Measurements from ENCODE around the gene PRKCA. TPM values are rescaled to one million over a fixed set of nuclear protein-coding genes. Genes with fewer than 3 reads are reported as not detected.

The PRKCA gene
- total and polyA plus RNA-seq, 4 experiments from 2014 or later: 1.1 to 107 (median 56.1) TPM

GRCh38 chr17:66679631-66680517 is 377.5 kb downstream of the PRKCA start:
- Histone ChIP-seq H3K36me3 (ENCODE audit: insufficient read depth, low read length) (no peaks in the 10 kb centered on the region), H3K4me1 (ENCODE audit: insufficient read depth, low read length) (peaks cover under 1% of the 10 kb centered on the region), H3K27me3 (ENCODE audit: insufficient read depth, low read length) (no peaks in the 10 kb centered on the region), H3K4me3 (ENCODE audit: low read length in 2 of 2) (no peak overlapping the region), H3K9me3 (ENCODE audit: control insufficient read depth in 1 of 2, low read length in 2 of 2) (no peaks in the 10 kb centered on the region), H3K27ac (ENCODE audit: low read depth, low read length) (no peak overlapping the region)
- Mint-ChIP-seq H3K27me3 (no peaks in the 10 kb centered on the region), H3K27ac (peak overlapping the region in 2 of 7 donors; percentile 5 to 50), H3K4me1 (peaks cover 11 to 38% (median 21%) of the 10 kb centered on the region in 4 donors), H3K36me3 (peaks cover 21 to 36% of the 10 kb centered on the region in 2 donors), H3K4me3 (no peak overlapping the region), H3K9me3 (peaks cover 0 to 7% (median under 1%) of the 10 kb centered on the region in 8 donors)
- POLR2A ChIA-PET (ENCODE audit: partially characterized antibody): no interaction called here
- CTCF ChIA-PET (ENCODE audit: partially characterized antibody): no interaction called here
- intact Hi-C loops (cut with micrococcal nuclease): loop anchor here (10.0 kb wide), 1 partner anchor 255 kb away; no protein-coding TSS in a partner anchor
- DNase-seq: no peak

- Histone ChIP-seq H3K27ac (ENCODE audit: low read depth, low read length) (no peak overlapping the region), H3K9me3 (ENCODE audit: control insufficient read depth in 1 of 2, low read length in 2 of 2) (no peaks in the 10 kb centered on the region), H3K4me3 (ENCODE audit: low read length in 2 of 2) (no peak overlapping the region), H3K36me3 (ENCODE audit: insufficient read depth, low read length) (peaks cover 4% of the 10 kb centered on the region), H3K27me3 (ENCODE audit: insufficient read depth, low read length) (no peaks in the 10 kb centered on the region), H3K4me1 (ENCODE audit: insufficient read depth, low read length) (no peaks in the 10 kb centered on the region)
- DNase-seq: no peak
- no peak overlapping the region for H3K4me3 Mint-ChIP-seq
- POLR2A ChIA-PET (ENCODE audit: partially characterized antibody): interaction anchor here (1.7 kb wide), 1 partner anchor 8 kb away, joined by 3 read pairs; no protein-coding TSS in a partner anchor
- peak overlapping the region in 1 of 7 donors; percentile 48 for H3K27ac Mint-ChIP-seq
- peaks cover 22 to 38% of the 10 kb centered on the region in 2 donors for H3K36me3 Mint-ChIP-seq
- H3K27me3 Mint-ChIP-seq: no peaks in the 10 kb centered on the region
- H3K4me1 Mint-ChIP-seq: peaks cover 13 to 25% (median 18%) of the 10 kb centered on the region in 4 donors
- CTCF ChIA-PET (ENCODE audit: partially characterized antibody): no interaction called here
- H3K9me3 Mint-ChIP-seq: peaks cover 0 to 7% (median under 1%) of the 10 kb centered on the region in 8 donors
- intact Hi-C loops (cut with micrococcal nuclease): no loop called here
These were observed 379.9 kb downstream of the PRKCA start for GRCh38 chr17:66682283-66682682.

- POLR2A ChIA-PET (ENCODE audit: partially characterized antibody): no interaction called here
- Histone ChIP-seq H3K36me3 (ENCODE audit: insufficient read depth, low read length) (peaks cover 23% of the 10 kb centered on the region), H3K27ac (ENCODE audit: low read depth, low read length) (no peak overlapping the region), H3K4me1 (ENCODE audit: insufficient read depth, low read length) (no peaks in the 10 kb centered on the region), H3K9me3 (ENCODE audit: control insufficient read depth in 1 of 2, low read length in 2 of 2) (no peaks in the 10 kb centered on the region), H3K4me3 (ENCODE audit: low read length in 2 of 2) (no peak overlapping the region), H3K27me3 (ENCODE audit: insufficient read depth, low read length) (no peaks in the 10 kb centered on the region)
- H3K36me3 Mint-ChIP-seq: peaks cover 26 to 44% of the 10 kb centered on the region in 2 donors
- H3K27me3 Mint-ChIP-seq: no peaks in the 10 kb centered on the region
- intact Hi-C loops (cut with micrococcal nuclease): no loop called here
- no peak for DNase-seq
- CTCF ChIA-PET (ENCODE audit: partially characterized antibody): no interaction called here
- H3K9me3 Mint-ChIP-seq: peaks cover 0 to 3% (median 0%) of the 10 kb centered on the region in 8 donors
- H3K4me3 Mint-ChIP-seq: no peak overlapping the region
- peak overlapping the region in 1 of 7 donors; percentile 22 for H3K27ac Mint-ChIP-seq
- peaks cover 7 to 9% (median 8%) of the 10 kb centered on the region in 4 donors for H3K4me1 Mint-ChIP-seq
These were observed 381.8 kb downstream of the PRKCA start for GRCh38 chr17:66684261-66684660.

GRCh38 chr17:66684731-66685130 is 382.3 kb downstream of the PRKCA start:
- Histone ChIP-seq H3K9me3 (ENCODE audit: control insufficient read depth in 1 of 2, low read length in 2 of 2) (no peaks in the 10 kb centered on the region), H3K4me1 (ENCODE audit: insufficient read depth, low read length) (no peaks in the 10 kb centered on the region), H3K36me3 (ENCODE audit: insufficient read depth, low read length) (peaks cover 24% of the 10 kb centered on the region), H3K27ac (ENCODE audit: low read depth, low read length) (no peak overlapping the region), H3K27me3 (ENCODE audit: insufficient read depth, low read length) (no peaks in the 10 kb centered on the region), H3K4me3 (ENCODE audit: low read length in 2 of 2) (no peak overlapping the region)
- peak overlapping the region in 1 of 7 donors; percentile 29 for H3K27ac Mint-ChIP-seq
- peaks cover 4 to 7% (median 6%) of the 10 kb centered on the region in 4 donors for H3K4me1 Mint-ChIP-seq
- peaks cover 31 to 45% of the 10 kb centered on the region in 2 donors for H3K36me3 Mint-ChIP-seq
- ChIA-PET CTCF (ENCODE audit: partially characterized antibody) (no interaction called here), POLR2A (ENCODE audit: partially characterized antibody) (no interaction called here)
- no peaks in the 10 kb centered on the region for H3K27me3 Mint-ChIP-seq
- peaks cover 0 to 3% (median 0%) of the 10 kb centered on the region in 8 donors for H3K9me3 Mint-ChIP-seq
- no peak overlapping the region for H3K4me3 Mint-ChIP-seq
- no peak for DNase-seq
- intact Hi-C loops (cut with micrococcal nuclease): no loop called here

- intact Hi-C loops (cut with micrococcal nuclease): no loop called here
- no peak for DNase-seq
- ChIA-PET POLR2A (ENCODE audit: partially characterized antibody) (no interaction called here), CTCF (ENCODE audit: partially characterized antibody) (no interaction called here)
- Mint-ChIP-seq H3K9me3 (peaks cover 0 to 3% (median 0%) of the 10 kb centered on the region in 8 donors), H3K4me3 (no peak overlapping the region), H3K27me3 (no peaks in the 10 kb centered on the region), H3K4me1 (peaks cover 8 to 9% (median 9%) of the 10 kb centered on the region in 4 donors), H3K36me3 (peaks cover 45 to 53% of the 10 kb centered on the region in 2 donors), H3K27ac (no peak overlapping the region)
- Histone ChIP-seq H3K4me3 (ENCODE audit: low read length in 2 of 2) (no peak overlapping the region), H3K27me3 (ENCODE audit: insufficient read depth, low read length) (no peaks in the 10 kb centered on the region), H3K27ac (ENCODE audit: low read depth, low read length) (no peak overlapping the region), H3K4me1 (ENCODE audit: insufficient read depth, low read length) (no peaks in the 10 kb centered on the region), H3K9me3 (ENCODE audit: control insufficient read depth in 1 of 2, low read length in 2 of 2) (no peaks in the 10 kb centered on the region), H3K36me3 (ENCODE audit: insufficient read depth, low read length) (peaks cover 27% of the 10 kb centered on the region)
These were observed 384.2 kb downstream of the PRKCA start for GRCh38 chr17:66686601-66687000.

- Mint-ChIP-seq H3K27me3 (no peaks in the 10 kb centered on the region), H3K9me3 (no peaks in the 10 kb centered on the region), H3K27ac (peak overlapping the region in 1 of 7 donors; percentile 78), H3K36me3 (peaks cover 53 to 61% of the 10 kb centered on the region in 2 donors), H3K4me1 (peaks cover 9 to 14% (median 12%) of the 10 kb centered on the region in 4 donors), H3K4me3 (no peak overlapping the region)
- Histone ChIP-seq H3K36me3 (ENCODE audit: insufficient read depth, low read length) (peaks cover 35% of the 10 kb centered on the region), H3K4me3 (ENCODE audit: low read length in 2 of 2) (no peak overlapping the region), H3K9me3 (ENCODE audit: control insufficient read depth in 1 of 2, low read length in 2 of 2) (no peaks in the 10 kb centered on the region), H3K27me3 (ENCODE audit: insufficient read depth, low read length) (no peaks in the 10 kb centered on the region), H3K27ac (ENCODE audit: low read depth, low read length) (no peak overlapping the region), H3K4me1 (ENCODE audit: insufficient read depth, low read length) (no peaks in the 10 kb centered on the region)
- no peak for DNase-seq
- intact Hi-C loops (cut with micrococcal nuclease): no loop called here
- POLR2A ChIA-PET (ENCODE audit: partially characterized antibody): no interaction called here
- CTCF ChIA-PET (ENCODE audit: partially characterized antibody): no interaction called here
These were observed 385.3 kb downstream of the PRKCA start for GRCh38 chr17:66687570-66688284.

GRCh38 chr17:66689221-66689620 is 386.8 kb downstream of the PRKCA start:
- intact Hi-C loops (cut with micrococcal nuclease): no loop called here
- DNase-seq: no peak
- Histone ChIP-seq H3K27ac (ENCODE audit: low read depth, low read length) (no peak overlapping the region), H3K4me1 (ENCODE audit: insufficient read depth, low read length) (no peaks in the 10 kb centered on the region), H3K27me3 (ENCODE audit: insufficient read depth, low read length) (no peaks in the 10 kb centered on the region), H3K36me3 (ENCODE audit: insufficient read depth, low read length) (peaks cover 35% of the 10 kb centered on the region), H3K4me3 (ENCODE audit: low read length in 2 of 2) (no peak overlapping the region), H3K9me3 (ENCODE audit: control insufficient read depth in 1 of 2, low read length in 2 of 2) (no peaks in the 10 kb centered on the region)
- no peaks in the 10 kb centered on the region for H3K27me3 Mint-ChIP-seq
- H3K4me3 Mint-ChIP-seq: no peak overlapping the region
- CTCF ChIA-PET (ENCODE audit: partially characterized antibody): interaction anchor here (0.6 kb wide), 1 partner anchor 10 kb away, joined by 3 read pairs; no protein-coding TSS in a partner anchor
- peaks cover 5 to 10% (median 8%) of the 10 kb centered on the region in 4 donors for H3K4me1 Mint-ChIP-seq
- peak overlapping the region in 1 of 7 donors; percentile 31 for H3K27ac Mint-ChIP-seq
- H3K36me3 Mint-ChIP-seq: peaks cover 58 to 65% of the 10 kb centered on the region in 2 donors
- POLR2A ChIA-PET (ENCODE audit: partially characterized antibody): no interaction called here
- H3K9me3 Mint-ChIP-seq: no peaks in the 10 kb centered on the region

Measured in CD4-positive, alpha-beta memory T cell (primary cell).